HFFc6 (cell line): ENCODE measurements around the gene THUMPD2. TPM values are rescaled to one million over a fixed set of nuclear protein-coding genes. Genes with fewer than 3 reads are reported as not detected.

ENCODE experiments used
- DNase-seq: peaks from one replicate; pipeline ENCODE4 v3.0.0-alpha.2; 2018
- H3K27ac Mint-ChIP-seq: 2 replicates; pipeline ENCODE4 v1.8.0; 2020; ENCODE audit warnings: mild to moderate bottlenecking, mixed read lengths
- H3K27me3 Mint-ChIP-seq: 2 replicates; pipeline ENCODE4 v1.8.0; 2021; ENCODE audit warnings: mild to moderate bottlenecking, moderate library complexity, mixed read lengths; ENCODE audit not compliant: insufficient read depth
- H3K36me3 Mint-ChIP-seq: 2 replicates; pipeline ENCODE4 v1.8.0; 2021; ENCODE audit warnings: low read depth, mixed read lengths
- H3K4me1 Mint-ChIP-seq: 2 replicates; pipeline ENCODE4 v1.8.0; 2020; ENCODE audit warnings: low read depth, mixed read lengths
- H3K4me3 Mint-ChIP-seq: 2 replicates; pipeline ENCODE4 v1.8.0; 2020; ENCODE audit warnings: mild to moderate bottlenecking, moderate library complexity, mixed read lengths
- H3K9me3 Mint-ChIP-seq: 2 replicates; pipeline ENCODE4 v1.8.0; 2020; ENCODE audit warnings: mild to moderate bottlenecking, mixed read lengths
- long read RNA-seq: library from polyadenylated mRNA; unstranded; transcript quantifications from one replicate; pipeline ENCODE4 v2.0.0, GENCODE V29; 2019
- total RNA-seq, 6 experiments: library from RNA; stranded (reverse); fragmentation: NEBNext Ultra II Directional; extraction: Animal tissue kit (Norgen Biotek cat#: 25700); gene quantifications; 2 replicates in 1 of 6; 3 replicates in 5 of 6; pipeline ENCODE4 v1.2.3, GENCODE V29; 2021
- TF ChIP-seq, protein P1 (sequence below): fragments of 200-600 bp; sonication (generic); IDR thresholded peaks from 2 replicates; pipeline ENCODE4 v1.5.0; 2021; ENCODE audit warnings: antibody characterized with exemption, mild to moderate bottlenecking

The THUMPD2 gene, protein sequence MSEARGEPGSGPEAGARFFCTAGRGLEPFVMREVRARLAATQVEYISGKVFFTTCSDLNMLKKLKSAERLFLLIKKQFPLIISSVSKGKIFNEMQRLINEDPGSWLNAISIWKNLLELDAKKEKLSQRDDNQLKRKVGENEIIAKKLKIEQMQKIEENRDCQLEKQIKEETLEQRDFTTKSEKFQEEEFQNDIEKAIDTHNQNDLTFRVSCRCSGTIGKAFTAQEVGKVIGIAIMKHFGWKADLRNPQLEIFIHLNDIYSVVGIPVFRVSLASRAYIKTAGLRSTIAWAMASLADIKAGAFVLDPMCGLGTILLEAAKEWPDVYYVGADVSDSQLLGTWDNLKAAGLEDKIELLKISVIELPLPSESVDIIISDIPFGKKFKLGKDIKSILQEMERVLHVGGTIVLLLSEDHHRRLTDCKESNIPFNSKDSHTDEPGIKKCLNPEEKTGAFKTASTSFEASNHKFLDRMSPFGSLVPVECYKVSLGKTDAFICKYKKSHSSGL
- 1 to 10 TPM; 5.2 to 7.1 (median 6.1) TPM for total RNA-seq
- long read RNA-seq, partial matches to known transcripts = 2 of 14 reads
- long read RNA-seq, other reads (novel, unspliced or antisense) = 8 of 14 reads

DNA sequence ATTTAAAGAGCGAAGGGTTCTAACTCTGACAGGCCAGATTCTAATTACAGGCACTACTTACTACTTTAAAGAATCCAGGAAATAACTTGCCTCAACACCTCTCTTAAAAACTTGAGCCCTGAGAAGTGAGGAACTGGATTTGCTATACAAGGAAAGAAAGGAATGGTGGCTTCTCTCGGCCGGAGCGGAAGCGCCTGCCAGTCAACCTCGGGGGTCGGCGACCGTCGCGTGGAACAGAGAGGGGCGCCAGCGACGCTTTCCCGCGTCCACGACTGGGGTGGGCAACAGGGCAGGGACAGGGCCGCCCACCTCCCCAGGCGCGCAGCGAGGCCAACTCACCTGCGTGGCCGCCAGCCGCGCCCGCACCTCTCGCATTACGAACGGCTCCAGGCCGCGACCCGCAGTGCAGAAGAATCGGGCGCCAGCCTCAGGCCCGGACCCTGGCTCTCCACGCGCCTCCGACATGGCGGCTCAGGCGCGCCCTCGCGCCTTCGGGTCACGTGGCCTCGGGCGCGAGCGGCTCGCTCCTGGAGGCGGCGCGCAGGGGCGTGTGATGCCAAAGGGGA is at the start of gene THUMPD2:
THUMPD2 (minus strand) TSS at position 484 of the 566 bp plus-strand sequence; CDS start at position 465, 19 bp downstream.
- peaks cover 70% of the 10 kb centered on the region for H3K4me1 Mint-ChIP-seq
- no peaks in the 10 kb centered on the region for H3K27me3 Mint-ChIP-seq
- H3K4me3 Mint-ChIP-seq = peak within 1 kb of the TSS; percentile 96
- TF ChIP-seq, protein P1, sequence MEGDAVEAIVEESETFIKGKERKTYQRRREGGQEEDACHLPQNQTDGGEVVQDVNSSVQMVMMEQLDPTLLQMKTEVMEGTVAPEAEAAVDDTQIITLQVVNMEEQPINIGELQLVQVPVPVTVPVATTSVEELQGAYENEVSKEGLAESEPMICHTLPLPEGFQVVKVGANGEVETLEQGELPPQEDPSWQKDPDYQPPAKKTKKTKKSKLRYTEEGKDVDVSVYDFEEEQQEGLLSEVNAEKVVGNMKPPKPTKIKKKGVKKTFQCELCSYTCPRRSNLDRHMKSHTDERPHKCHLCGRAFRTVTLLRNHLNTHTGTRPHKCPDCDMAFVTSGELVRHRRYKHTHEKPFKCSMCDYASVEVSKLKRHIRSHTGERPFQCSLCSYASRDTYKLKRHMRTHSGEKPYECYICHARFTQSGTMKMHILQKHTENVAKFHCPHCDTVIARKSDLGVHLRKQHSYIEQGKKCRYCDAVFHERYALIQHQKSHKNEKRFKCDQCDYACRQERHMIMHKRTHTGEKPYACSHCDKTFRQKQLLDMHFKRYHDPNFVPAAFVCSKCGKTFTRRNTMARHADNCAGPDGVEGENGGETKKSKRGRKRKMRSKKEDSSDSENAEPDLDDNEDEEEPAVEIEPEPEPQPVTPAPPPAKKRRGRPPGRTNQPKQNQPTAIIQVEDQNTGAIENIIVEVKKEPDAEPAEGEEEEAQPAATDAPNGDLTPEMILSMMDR = no peak
- peak; percentile 39 for DNase-seq
- no peaks in the 10 kb centered on the region for H3K9me3 Mint-ChIP-seq
- H3K36me3 Mint-ChIP-seq = peaks cover 26% of the 10 kb centered on the region
- peak within 1 kb of the TSS; percentile 85 for H3K27ac Mint-ChIP-seq

DNA sequence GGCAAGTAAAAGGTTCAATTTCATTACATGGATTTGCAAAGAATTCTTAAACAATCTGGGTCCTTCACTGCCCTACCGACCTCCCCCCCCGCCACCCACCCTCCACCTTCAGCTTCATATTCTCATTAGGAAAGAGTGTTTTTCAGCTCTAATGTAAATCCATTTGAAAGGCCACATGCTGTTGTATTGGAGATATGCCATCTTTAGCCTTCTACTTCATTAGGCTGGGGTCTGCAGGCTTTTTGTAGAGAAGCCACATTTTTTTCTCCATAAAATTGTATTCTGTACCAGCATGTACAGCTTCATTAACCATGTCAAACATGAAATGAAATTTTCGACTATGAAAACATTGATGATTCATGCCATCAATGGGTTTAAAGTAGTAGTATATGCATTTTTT is 42.8 kb upstream of the THUMPD2 start:
- H3K27me3 Mint-ChIP-seq = peaks cover 4% of the 10 kb centered on the region

DNA sequence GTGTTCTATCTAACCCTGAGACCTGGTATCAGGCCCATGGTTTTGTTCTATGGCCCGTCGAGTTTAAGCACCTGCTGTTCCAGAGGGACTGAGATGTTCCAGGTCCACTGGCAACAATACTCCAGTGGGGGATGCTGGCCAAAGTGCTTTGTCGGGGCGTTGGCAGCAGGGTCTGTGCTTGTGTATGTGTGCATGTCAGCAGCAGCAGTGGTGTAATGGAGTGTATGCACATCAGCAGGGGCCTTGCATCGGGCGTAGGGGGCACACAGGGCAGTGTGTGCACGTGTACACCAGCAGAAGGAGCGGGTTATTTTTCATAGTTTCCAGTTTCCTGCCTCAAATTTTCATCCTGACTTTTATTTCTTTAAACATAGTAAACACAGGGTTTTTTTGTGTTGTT is 37.8 kb upstream of the THUMPD2 start:
- no peak overlapping the region for H3K27ac Mint-ChIP-seq
- H3K9me3 Mint-ChIP-seq = 0 out of 2 replicates have a peak, but pooled peaks cover under 1% of the 10 kb centered on the region
- H3K4me3 Mint-ChIP-seq = no peak overlapping the region
- peaks cover 7% of the 10 kb centered on the region for H3K4me1 Mint-ChIP-seq
- H3K27me3 Mint-ChIP-seq = peaks cover 8% of the 10 kb centered on the region
- H3K36me3 Mint-ChIP-seq = no peaks in the 10 kb centered on the region
- no peak for DNase-seq
- TF ChIP-seq, protein P1 = no peak

More for the DNA sequence above, 42.8 kb upstream of the THUMPD2 start:
- H3K36me3 Mint-ChIP-seq = no peaks in the 10 kb centered on the region
- H3K4me3 Mint-ChIP-seq = no peak overlapping the region
- no peaks in the 10 kb centered on the region for H3K4me1 Mint-ChIP-seq
- H3K9me3 Mint-ChIP-seq = no peaks in the 10 kb centered on the region
- H3K27ac Mint-ChIP-seq = no peak overlapping the region
- TF ChIP-seq, protein P1 = no peak
- no peak for DNase-seq

DNA sequence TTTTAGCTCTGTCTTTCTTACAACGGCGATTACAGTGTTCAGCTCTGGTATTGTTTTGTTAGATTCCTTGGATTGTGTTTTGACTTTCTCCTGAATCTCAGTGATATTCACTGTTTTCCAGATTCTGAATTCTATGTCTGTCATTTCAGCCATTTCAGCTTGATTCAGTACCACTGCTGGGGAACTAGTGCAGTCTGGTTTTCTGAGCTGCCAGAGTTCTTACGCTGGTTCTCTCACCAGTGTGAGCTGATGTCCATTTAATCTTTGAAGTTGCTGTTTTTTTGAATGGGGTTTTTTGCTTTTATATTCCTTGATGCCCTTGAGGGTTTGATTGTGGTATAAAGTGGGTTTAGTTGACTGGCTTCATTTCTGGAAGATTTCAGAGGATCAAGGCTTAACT is 37.4 kb upstream of the THUMPD2 start:
- no peak overlapping the region for H3K27ac Mint-ChIP-seq
- 0 out of 2 replicates have a peak, but pooled peaks cover 4% of the 10 kb centered on the region for H3K9me3 Mint-ChIP-seq
- peaks cover 7% of the 10 kb centered on the region for H3K4me1 Mint-ChIP-seq
- H3K27me3 Mint-ChIP-seq = peaks cover 9% of the 10 kb centered on the region
- no peaks in the 10 kb centered on the region; the same call in 1 of the 2 replicates for H3K36me3 Mint-ChIP-seq
- TF ChIP-seq, protein P1 = no peak
- no peak for DNase-seq
- no peak overlapping the region for H3K4me3 Mint-ChIP-seq

DNA sequence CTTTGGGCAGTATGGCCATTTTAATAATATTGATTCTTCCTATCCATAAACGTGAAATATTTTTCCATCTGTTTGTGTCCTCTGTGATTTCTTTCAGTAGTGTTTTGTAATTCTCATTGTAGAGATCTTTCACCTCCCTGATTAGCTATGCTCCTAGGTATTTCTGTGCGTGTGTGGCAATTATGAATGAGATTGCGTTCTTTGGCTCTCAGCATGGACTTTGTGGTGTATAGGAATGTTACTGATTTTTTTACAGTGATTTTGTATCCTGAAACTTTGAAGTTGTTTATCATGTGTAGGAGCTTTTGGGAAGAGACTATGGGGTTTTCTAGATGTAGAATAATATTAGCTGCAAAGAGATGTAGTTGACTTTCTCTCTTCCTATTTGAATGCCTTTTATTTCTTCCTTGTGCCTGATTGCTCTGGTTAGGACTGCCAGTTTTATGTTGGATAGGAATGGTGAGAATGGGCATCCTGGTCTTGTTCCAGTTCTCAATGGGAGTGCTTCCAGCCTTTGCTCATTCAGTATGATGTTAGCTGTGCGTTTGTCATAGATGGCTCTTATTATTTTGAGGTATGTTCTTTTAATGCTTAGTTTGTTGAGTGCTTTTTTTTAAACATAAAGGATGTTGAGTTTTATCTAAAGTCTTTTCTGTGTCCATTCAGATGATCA is 27.0 kb upstream of the THUMPD2 start:
- peaks cover 10% of the 10 kb centered on the region for H3K27me3 Mint-ChIP-seq
- DNase-seq = peak; percentile 59
- peak overlapping the region; percentile 58 for H3K27ac Mint-ChIP-seq
- H3K4me3 Mint-ChIP-seq = no peak overlapping the region
- H3K4me1 Mint-ChIP-seq = peaks cover 18% of the 10 kb centered on the region
- peaks cover 27% of the 10 kb centered on the region for H3K36me3 Mint-ChIP-seq
- TF ChIP-seq, protein P1 = no peak
- H3K9me3 Mint-ChIP-seq = peaks cover 46% of the 10 kb centered on the region
